Endodermal cell (in vitro differentiated cells): ENCODE results near the gene BLVRA. TPM values are rescaled to one million over a fixed set of nuclear protein-coding genes. Genes with fewer than 3 reads are reported as not detected.

Source experiments
- DNase-seq: peaks from one replicate; pipeline ENCODE4 v3.0.0-alpha.2; 2017
- H3K27ac ChIP-seq: 2 replicates; pipeline ENCODE4 v1.5.1; 2013; ENCODE audit warnings: mild to moderate bottlenecking, low read depth, low read length, moderate library complexity
- H3K27me3 ChIP-seq: 2 replicates; pipeline ENCODE4 v1.6.1; 2013; ENCODE audit warnings: mild to moderate bottlenecking, low read length, moderate library complexity; ENCODE audit not compliant: insufficient read depth, control insufficient read depth, poor library complexity, severe bottlenecking
- H3K36me3 ChIP-seq: 2 replicates; pipeline ENCODE4 v1.7.0; 2013; ENCODE audit warnings: mild to moderate bottlenecking, low read length, moderate library complexity; ENCODE audit not compliant: control insufficient read depth, insufficient read depth
- H3K4me1 ChIP-seq: one replicate; pipeline ENCODE4 v1.7.0; 2013; ENCODE audit warnings: low read length; ENCODE audit not compliant: control insufficient read depth, insufficient read depth
- H3K4me3 ChIP-seq: 2 replicates; pipeline ENCODE4 v1.5.1; 2013; ENCODE audit warnings: mild to moderate bottlenecking, low read length, moderate library complexity
- H3K9ac ChIP-seq: 2 replicates; pipeline ENCODE4 v1.6.1; 2013; ENCODE audit warnings: mild to moderate bottlenecking, low read length, moderate library complexity; ENCODE audit not compliant: poor library complexity, severe bottlenecking; ENCODE audit errors: extremely low read depth
- H3K9me3 ChIP-seq: 2 replicates; pipeline ENCODE4 v1.6.1; 2013; ENCODE audit warnings: mild to moderate bottlenecking, low read length, moderate library complexity; ENCODE audit not compliant: control insufficient read depth
- H3K27ac Mint-ChIP-seq: 2 replicates; pipeline ENCODE4 v1.8.0; 2020; ENCODE audit warnings: mixed read lengths
- H3K27me3 Mint-ChIP-seq: 2 replicates; pipeline ENCODE4 v1.8.0; 2021; ENCODE audit warnings: mild to moderate bottlenecking, mixed read lengths; ENCODE audit not compliant: insufficient read depth
- H3K36me3 Mint-ChIP-seq: 2 replicates; pipeline ENCODE4 v1.8.0; 2020; ENCODE audit warnings: low read depth, mixed read lengths
- H3K4me1 Mint-ChIP-seq: 2 replicates; pipeline ENCODE4 v1.8.0; 2020; ENCODE audit warnings: mixed read lengths
- H3K4me3 Mint-ChIP-seq: 2 replicates; pipeline ENCODE4 v1.8.0; 2020; ENCODE audit warnings: mild to moderate bottlenecking, moderate library complexity, mixed read lengths
- H3K9me3 Mint-ChIP-seq: 2 replicates; pipeline ENCODE4 v1.8.0; 2020; ENCODE audit warnings: mild to moderate bottlenecking, mixed read lengths
- WGBS, 2 experiments: methylation state at CpG; one replicate each; pipeline versions ENCODE4 v1.1.5 to v1.1.7; 2013; ENCODE audit warnings: missing lambda C conversion rate in 2 of 2, mixed read lengths in 1 of 2; ENCODE audit not compliant: insufficient coverage in 1 of 2, insufficient read length in 1 of 2; 5-methylcytosine and 5-hydroxymethylcytosine counted together
- total RNA-seq, 2 donors: library from RNA; stranded (reverse); fragmentation: NEBNext Ultra II Directional in 1 of 2; extraction: Animal tissue kit (Norgen Biotek cat#: 25700) in 1 of 2; gene quantifications; 2 replicates in 1 of 2; 3 replicates in 1 of 2; pipeline ENCODE4 v1.2.1, GENCODE V29; 2021
- TF ChIP-seq, protein P1 (sequence below): fragments of 200-600 bp; sonication (generic); conservative IDR thresholded peaks from 2 replicates; pipeline ENCODE4 v1.5.0; 2021; ENCODE audit warnings: antibody characterized with exemption, mild to moderate bottlenecking

BLVRA gene
- total RNA-seq, 2 donors from 2014 or later = 32.0 to 41.2 TPM

GRCh38 chr7:43757073-43757720 is 1.3 kb upstream of the BLVRA start:
- H3K9me3 ChIP-seq = no peaks in the 10 kb centered on the region
- Mint-ChIP-seq H3K36me3 (no peaks in the 10 kb centered on the region), H3K4me3 (peak overlapping the region; percentile 62), H3K27me3 (peaks cover 34% of the 10 kb centered on the region), H3K9me3 (no peaks in the 10 kb centered on the region), H3K4me1 (peaks cover 11% of the 10 kb centered on the region), H3K27ac (no peak overlapping the region)
- WGBS, 2 experiments = 84 to 94% methylated on average over 2 of the region's 2 CpGs
- H3K4me3 ChIP-seq = no peak overlapping the region
- no peak for DNase-seq
- TF ChIP-seq, protein P1, sequence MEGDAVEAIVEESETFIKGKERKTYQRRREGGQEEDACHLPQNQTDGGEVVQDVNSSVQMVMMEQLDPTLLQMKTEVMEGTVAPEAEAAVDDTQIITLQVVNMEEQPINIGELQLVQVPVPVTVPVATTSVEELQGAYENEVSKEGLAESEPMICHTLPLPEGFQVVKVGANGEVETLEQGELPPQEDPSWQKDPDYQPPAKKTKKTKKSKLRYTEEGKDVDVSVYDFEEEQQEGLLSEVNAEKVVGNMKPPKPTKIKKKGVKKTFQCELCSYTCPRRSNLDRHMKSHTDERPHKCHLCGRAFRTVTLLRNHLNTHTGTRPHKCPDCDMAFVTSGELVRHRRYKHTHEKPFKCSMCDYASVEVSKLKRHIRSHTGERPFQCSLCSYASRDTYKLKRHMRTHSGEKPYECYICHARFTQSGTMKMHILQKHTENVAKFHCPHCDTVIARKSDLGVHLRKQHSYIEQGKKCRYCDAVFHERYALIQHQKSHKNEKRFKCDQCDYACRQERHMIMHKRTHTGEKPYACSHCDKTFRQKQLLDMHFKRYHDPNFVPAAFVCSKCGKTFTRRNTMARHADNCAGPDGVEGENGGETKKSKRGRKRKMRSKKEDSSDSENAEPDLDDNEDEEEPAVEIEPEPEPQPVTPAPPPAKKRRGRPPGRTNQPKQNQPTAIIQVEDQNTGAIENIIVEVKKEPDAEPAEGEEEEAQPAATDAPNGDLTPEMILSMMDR = no peak
- H3K4me1 ChIP-seq = no peaks in the 10 kb centered on the region
- H3K27ac ChIP-seq = no peak overlapping the region
- H3K9ac ChIP-seq = no peak overlapping the region
- H3K27me3 ChIP-seq = peaks cover 38% of the 10 kb centered on the region
- H3K36me3 ChIP-seq = no peaks in the 10 kb centered on the region

GRCh38 chr7:43758822-43759683 is 573 bp downstream of the BLVRA start:
- Mint-ChIP-seq H3K9me3 (no peaks in the 10 kb centered on the region), H3K4me3 (peak overlapping the region; percentile 62), H3K27ac (no peak overlapping the region), H3K4me1 (peaks cover 22% of the 10 kb centered on the region), H3K36me3 (no peaks in the 10 kb centered on the region), H3K27me3 (peaks cover 34% of the 10 kb centered on the region)
- Histone ChIP-seq H3K9me3 (no peaks in the 10 kb centered on the region), H3K4me1 (no peaks in the 10 kb centered on the region), H3K27me3 (peaks cover 38% of the 10 kb centered on the region), H3K36me3 (no peaks in the 10 kb centered on the region), H3K9ac (peak overlapping the region; percentile 34), H3K4me3 (peak overlapping the region; percentile 80), H3K27ac (no peak overlapping the region)
- DNase-seq = peak; percentile 80
- WGBS, 2 experiments = 1 to 7% methylated on average over 23 to 56 of the region's 56 CpGs
- TF ChIP-seq, protein P1 = no peak

DNA sequence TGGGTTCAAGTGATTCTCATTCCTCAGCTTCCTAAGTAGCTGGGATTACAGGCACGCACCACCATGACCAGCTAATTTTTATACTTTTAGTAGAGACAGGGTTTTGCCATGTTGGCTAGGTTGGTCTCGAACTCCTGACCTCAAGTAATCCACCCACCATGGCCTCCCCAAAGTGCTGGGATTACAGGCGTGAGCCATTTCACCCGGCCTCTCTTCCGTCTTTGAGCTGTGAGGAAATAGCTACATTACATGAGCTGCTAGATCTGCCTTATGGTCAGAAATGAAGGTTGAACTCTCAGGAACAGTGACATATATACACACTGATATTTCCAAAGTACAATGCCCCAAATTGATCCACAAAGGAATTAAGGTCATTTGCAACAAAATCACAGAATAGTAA is 2.4 kb downstream of the BLVRA start:
- Mint-ChIP-seq H3K4me1 (peaks cover 31% of the 10 kb centered on the region), H3K4me3 (no peak overlapping the region), H3K27ac (no peak overlapping the region), H3K9me3 (no peaks in the 10 kb centered on the region), H3K36me3 (no peaks in the 10 kb centered on the region), H3K27me3 (peaks cover 32% of the 10 kb centered on the region)
- Histone ChIP-seq H3K4me1 (no peaks in the 10 kb centered on the region), H3K4me3 (no peak overlapping the region), H3K27ac (no peak overlapping the region), H3K36me3 (no peaks in the 10 kb centered on the region), H3K9me3 (no peaks in the 10 kb centered on the region), H3K9ac (no peak overlapping the region), H3K27me3 (peaks cover 38% of the 10 kb centered on the region)
- WGBS, 2 experiments = 67 to 92% methylated on average over 1 to 5 of the region's 5 CpGs
- no peak for DNase-seq
- TF ChIP-seq, protein P1 = no peak
